ENCODE measurements around the gene TNFSF15. TPM values are rescaled to one million over a fixed set of nuclear protein-coding genes. Genes with fewer than 3 reads are reported as not detected.

Gene TNFSF15
- total RNA-seq, 1 experiment from 2014 or later = 0.55 TPM

DNA sequence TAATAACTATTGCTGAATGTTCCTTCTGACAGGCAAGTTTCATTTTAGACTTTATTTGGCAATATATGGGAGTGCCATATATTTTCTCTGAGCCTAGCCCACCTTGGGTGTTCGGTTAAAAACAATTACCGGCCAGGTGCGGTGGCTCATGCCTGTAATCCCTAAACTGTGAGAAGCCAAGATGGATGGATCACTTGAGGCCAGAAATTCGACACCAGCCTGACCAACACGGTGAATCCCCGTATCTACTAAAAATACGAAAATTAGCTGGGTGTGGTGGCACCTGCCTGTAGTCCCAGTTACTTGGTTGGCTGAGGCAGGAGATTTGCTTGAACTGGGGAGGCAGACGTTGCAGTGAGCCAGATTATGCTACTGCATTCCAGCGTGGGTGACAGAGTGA lies 47.9 kb downstream of the TNFSF15 start:
- no peak overlapping the region for H2AFZ ChIP-seq
- no peaks in the 10 kb centered on the region for H3K9me2 ChIP-seq (ENCODE audit: insufficient read depth)
- no peaks in the 10 kb centered on the region for H3F3A ChIP-seq (ENCODE audit: insufficient read depth, low read depth)
- H3K4me2 ChIP-seq = no peak overlapping the region
- no peaks in the 10 kb centered on the region for H3K36me3 ChIP-seq (ENCODE audit: low read depth)
- no peaks in the 10 kb centered on the region for H3K27me3 ChIP-seq (ENCODE audit: insufficient read depth, low read depth)
- no peak overlapping the region for H3K27ac ChIP-seq
- TF ChIP-seq EZH2 (IDR thresholded peaks at IDR 0.05; ENCODE audit: low read depth) = no peak
- intact Hi-C loops (cut with micrococcal nuclease; ENCODE audit: unreplicated experiment) = no loop called here
- no peaks in the 10 kb centered on the region for H3K4me1 ChIP-seq (replicated peaks; ENCODE audit: insufficient read depth)
- no peaks in the 10 kb centered on the region for H4K20me1 ChIP-seq (ENCODE audit: insufficient read depth)
- BruUV-seq (replicated peaks) = no TSS peak
- no peak for DNase-seq
- H3K9me3 ChIP-seq (ENCODE audit: insufficient read depth, low read depth) = no peaks in the 10 kb centered on the region
- ChIA-PET CTCF (no interaction called here), POLR2A (ENCODE audit: unreplicated experiment) (interaction anchor here (0.7 kb wide), 1 partner anchor 88 kb away, joined by 5 read pairs; no protein-coding TSS in a partner anchor)
- no peaks in the 10 kb centered on the region for H3K79me2 ChIP-seq (ENCODE audit: low read depth)
- H3K4me3 ChIP-seq = no peak overlapping the region

DNA sequence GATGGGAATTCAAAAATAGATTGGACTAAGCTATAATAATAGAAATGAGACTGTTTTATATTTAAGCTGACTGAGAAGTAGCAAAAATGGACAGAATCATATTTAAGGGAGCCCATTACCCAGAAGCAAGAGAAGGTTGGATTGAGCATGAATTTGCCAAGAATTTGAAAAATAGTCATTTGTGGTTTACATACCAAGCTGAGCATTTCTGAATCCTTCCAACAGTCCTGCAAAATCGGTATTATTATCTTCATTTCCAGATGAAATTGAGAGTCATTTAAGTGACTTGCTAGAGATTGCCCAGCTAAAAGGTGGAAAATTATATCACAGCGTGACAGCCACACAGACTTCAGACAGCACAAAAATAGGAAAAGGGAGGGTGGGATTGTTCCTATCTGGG lies 48.4 kb downstream of the TNFSF15 start:
- Histone ChIP-seq H3K4me3 (no peak overlapping the region), H3K27ac (no peak overlapping the region), H3K79me2 (ENCODE audit: low read depth) (no peaks in the 10 kb centered on the region), H3F3A (ENCODE audit: insufficient read depth, low read depth) (no peaks in the 10 kb centered on the region), H3K27me3 (ENCODE audit: insufficient read depth, low read depth) (no peaks in the 10 kb centered on the region), H3K9me3 (ENCODE audit: insufficient read depth, low read depth) (no peaks in the 10 kb centered on the region), H3K4me1 (replicated peaks; ENCODE audit: insufficient read depth) (no peaks in the 10 kb centered on the region), H4K20me1 (ENCODE audit: insufficient read depth) (no peaks in the 10 kb centered on the region), H3K9me2 (ENCODE audit: insufficient read depth) (no peaks in the 10 kb centered on the region), H2AFZ (no peak overlapping the region), H3K4me2 (no peak overlapping the region), H3K36me3 (ENCODE audit: low read depth) (no peaks in the 10 kb centered on the region)
- no peak for TF ChIP-seq EZH2 (IDR thresholded peaks at IDR 0.05; ENCODE audit: low read depth)
- TF ChIP-seq, protein P1, sequence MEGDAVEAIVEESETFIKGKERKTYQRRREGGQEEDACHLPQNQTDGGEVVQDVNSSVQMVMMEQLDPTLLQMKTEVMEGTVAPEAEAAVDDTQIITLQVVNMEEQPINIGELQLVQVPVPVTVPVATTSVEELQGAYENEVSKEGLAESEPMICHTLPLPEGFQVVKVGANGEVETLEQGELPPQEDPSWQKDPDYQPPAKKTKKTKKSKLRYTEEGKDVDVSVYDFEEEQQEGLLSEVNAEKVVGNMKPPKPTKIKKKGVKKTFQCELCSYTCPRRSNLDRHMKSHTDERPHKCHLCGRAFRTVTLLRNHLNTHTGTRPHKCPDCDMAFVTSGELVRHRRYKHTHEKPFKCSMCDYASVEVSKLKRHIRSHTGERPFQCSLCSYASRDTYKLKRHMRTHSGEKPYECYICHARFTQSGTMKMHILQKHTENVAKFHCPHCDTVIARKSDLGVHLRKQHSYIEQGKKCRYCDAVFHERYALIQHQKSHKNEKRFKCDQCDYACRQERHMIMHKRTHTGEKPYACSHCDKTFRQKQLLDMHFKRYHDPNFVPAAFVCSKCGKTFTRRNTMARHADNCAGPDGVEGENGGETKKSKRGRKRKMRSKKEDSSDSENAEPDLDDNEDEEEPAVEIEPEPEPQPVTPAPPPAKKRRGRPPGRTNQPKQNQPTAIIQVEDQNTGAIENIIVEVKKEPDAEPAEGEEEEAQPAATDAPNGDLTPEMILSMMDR (conservative IDR thresholded peaks at IDR 0.05) = no peak
- ChIA-PET CTCF (no interaction called here), POLR2A (ENCODE audit: unreplicated experiment) (interaction anchor here (0.7 kb wide), 1 partner anchor 88 kb away, joined by 5 read pairs; no protein-coding TSS in a partner anchor)
- DNase-seq = no peak
- intact Hi-C loops (cut with micrococcal nuclease; ENCODE audit: unreplicated experiment) = no loop called here
- BruUV-seq (replicated peaks) = no TSS peak

DNA sequence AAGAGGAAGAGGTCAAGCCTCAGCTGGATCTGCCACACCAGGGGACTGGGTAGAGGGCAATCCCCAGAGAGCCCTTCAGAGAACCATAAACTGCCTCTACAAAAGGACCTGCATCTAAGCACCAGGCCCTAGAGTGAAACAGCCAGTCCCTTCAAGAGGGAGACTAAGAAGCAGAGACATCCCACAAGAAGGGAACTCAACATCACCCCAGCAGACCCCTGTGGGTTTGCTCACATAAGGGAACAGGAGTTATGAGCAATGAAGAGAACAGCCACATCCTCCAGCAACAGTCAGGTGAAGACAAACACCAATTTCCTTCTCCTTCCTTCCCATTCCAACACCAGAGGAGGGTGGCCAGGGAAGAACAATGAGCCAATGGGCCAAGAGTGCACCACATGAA lies 48.9 kb downstream of the TNFSF15 start:
- no peaks in the 10 kb centered on the region for H3K9me3 ChIP-seq (ENCODE audit: insufficient read depth, low read depth)
- no peak overlapping the region for H2AFZ ChIP-seq
- ChIA-PET POLR2A (ENCODE audit: unreplicated experiment) (no interaction called here), CTCF (no interaction called here)
- no peak overlapping the region for H3K4me2 ChIP-seq
- no peaks in the 10 kb centered on the region for H3K4me1 ChIP-seq (replicated peaks; ENCODE audit: insufficient read depth)
- BruUV-seq (replicated peaks) = no TSS peak
- no peaks in the 10 kb centered on the region for H4K20me1 ChIP-seq (ENCODE audit: insufficient read depth)
- no peak for DNase-seq
- no peak overlapping the region for H3K27ac ChIP-seq
- no peak for TF ChIP-seq EZH2 (IDR thresholded peaks at IDR 0.05; ENCODE audit: low read depth)
- TF ChIP-seq, protein P1 (conservative IDR thresholded peaks at IDR 0.05) = no peak
- H3K4me3 ChIP-seq = no peak overlapping the region
- no peaks in the 10 kb centered on the region for H3K79me2 ChIP-seq (ENCODE audit: low read depth)
- H3F3A ChIP-seq (ENCODE audit: insufficient read depth, low read depth) = no peaks in the 10 kb centered on the region
- H3K9me2 ChIP-seq (ENCODE audit: insufficient read depth) = no peaks in the 10 kb centered on the region
- H3K27me3 ChIP-seq (ENCODE audit: insufficient read depth, low read depth) = no peaks in the 10 kb centered on the region
- no peaks in the 10 kb centered on the region for H3K36me3 ChIP-seq (ENCODE audit: low read depth)
- intact Hi-C loops (cut with micrococcal nuclease; ENCODE audit: unreplicated experiment) = no loop called here

DNA sequence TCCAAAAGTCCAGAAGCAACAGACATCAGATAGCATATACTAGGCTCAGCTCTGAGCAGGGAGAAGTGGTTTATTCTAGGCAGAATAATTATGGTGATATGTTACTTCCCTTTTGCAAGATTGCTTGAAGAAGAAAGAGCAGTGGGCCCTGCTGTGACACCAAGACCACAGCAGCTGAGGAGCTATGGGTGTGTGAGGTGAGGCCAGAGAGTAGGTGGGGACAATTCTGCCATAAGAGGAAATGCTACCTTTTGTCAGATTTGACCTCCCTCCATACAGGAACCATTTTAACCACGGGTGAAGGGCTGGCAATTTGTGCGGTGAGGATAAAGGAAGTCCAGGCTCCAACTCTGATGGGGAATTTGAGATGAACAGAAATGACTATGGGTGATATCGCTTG lies 51.3 kb downstream of the TNFSF15 start:
- Histone ChIP-seq H3K79me2 (ENCODE audit: low read depth) (no peaks in the 10 kb centered on the region), H3K4me1 (replicated peaks; ENCODE audit: insufficient read depth) (no peaks in the 10 kb centered on the region), H3F3A (ENCODE audit: insufficient read depth, low read depth) (no peaks in the 10 kb centered on the region), H3K4me3 (no peak overlapping the region), H3K9me3 (ENCODE audit: insufficient read depth, low read depth) (no peaks in the 10 kb centered on the region), H3K27me3 (ENCODE audit: insufficient read depth, low read depth) (no peaks in the 10 kb centered on the region), H3K9me2 (ENCODE audit: insufficient read depth) (no peaks in the 10 kb centered on the region), H3K4me2 (no peak overlapping the region), H4K20me1 (ENCODE audit: insufficient read depth) (no peaks in the 10 kb centered on the region), H3K36me3 (ENCODE audit: low read depth) (no peaks in the 10 kb centered on the region), H2AFZ (no peak overlapping the region), H3K27ac (no peak overlapping the region)
- ChIA-PET CTCF (no interaction called here), POLR2A (ENCODE audit: unreplicated experiment) (no interaction called here)
- no peak for TF ChIP-seq EZH2 (IDR thresholded peaks at IDR 0.05; ENCODE audit: low read depth)
- TF ChIP-seq, protein P1 (conservative IDR thresholded peaks at IDR 0.05) = no peak
- no TSS peak for BruUV-seq (replicated peaks)
- intact Hi-C loops (cut with micrococcal nuclease; ENCODE audit: unreplicated experiment) = no loop called here
- DNase-seq = no peak

Measured in PC-9 (cell line).